Midbrain (tissue), 1 donor: ENCODE measurements around the gene ACACA.
A peak's percentile ranks its signal among the peaks of the same experiment; 100 is the strongest.
"Not testable (repeated sequence)": the region's sequence is repeated elsewhere in the genome, so short reads cannot be mapped to it uniquely, and the experiment has no call there.

Source experiments
- DNase-seq: peaks from one replicate; lab custom pipeline; 2025; lab: John Stamatoyannopoulos, UW

Gene ACACA

DNA sequence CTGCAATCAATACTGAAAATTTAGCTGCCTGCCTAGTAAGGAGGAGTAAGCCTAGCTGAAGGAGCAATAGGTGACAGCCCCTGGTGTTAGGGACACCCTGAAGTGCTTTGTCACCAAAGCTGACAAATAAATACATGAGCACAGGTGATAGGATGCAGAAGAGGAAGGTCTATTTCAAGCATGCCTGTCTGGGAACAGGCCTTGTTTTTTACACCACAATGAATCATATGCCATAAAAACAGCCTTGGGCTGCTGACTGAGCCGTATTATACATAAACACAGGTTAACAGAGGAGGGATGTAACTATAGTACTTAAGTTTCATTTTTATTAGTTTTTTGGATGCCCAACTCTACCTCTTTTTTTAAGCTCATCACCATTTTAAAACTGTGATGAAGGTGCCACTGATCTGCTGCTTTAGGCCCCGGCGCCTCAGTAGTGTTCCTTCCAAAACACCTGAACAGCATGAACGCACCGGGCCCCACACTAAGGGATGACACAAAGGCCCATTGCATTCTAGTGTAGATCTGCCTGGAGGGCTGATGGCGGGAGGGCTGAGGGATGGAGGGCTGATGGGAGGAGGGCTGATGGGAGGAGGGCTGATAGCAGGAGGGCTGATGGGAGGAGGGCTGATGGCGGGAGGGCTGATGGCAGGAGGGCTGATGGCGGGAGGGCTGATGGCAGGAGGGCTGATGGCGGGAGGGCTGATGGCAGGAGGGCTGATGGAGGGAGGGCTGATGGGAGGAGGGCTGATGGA lies 307.5 kb downstream of the ACACA start:
- DNase-seq, result no peak

DNA sequence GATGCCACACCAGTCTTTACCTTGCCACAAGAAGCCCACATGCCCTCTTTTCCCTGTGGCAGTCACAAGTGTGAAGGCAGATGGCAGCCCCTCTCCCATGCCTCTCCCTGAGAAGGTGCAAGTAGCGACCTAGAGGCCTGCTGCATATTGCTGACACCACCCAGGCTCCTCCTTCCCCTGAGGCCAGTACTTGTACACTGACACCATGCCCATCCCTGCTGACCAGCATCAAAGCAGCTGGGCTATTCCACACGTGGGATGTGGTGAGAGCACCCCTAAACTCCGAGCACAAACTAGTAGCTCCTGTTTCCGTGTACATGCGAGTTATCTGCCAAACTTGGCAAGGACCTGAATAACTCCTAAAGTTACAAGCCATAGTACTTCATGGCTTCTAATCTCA lies 308.5 kb downstream of the ACACA start:
- no peak for DNase-seq

DNA sequence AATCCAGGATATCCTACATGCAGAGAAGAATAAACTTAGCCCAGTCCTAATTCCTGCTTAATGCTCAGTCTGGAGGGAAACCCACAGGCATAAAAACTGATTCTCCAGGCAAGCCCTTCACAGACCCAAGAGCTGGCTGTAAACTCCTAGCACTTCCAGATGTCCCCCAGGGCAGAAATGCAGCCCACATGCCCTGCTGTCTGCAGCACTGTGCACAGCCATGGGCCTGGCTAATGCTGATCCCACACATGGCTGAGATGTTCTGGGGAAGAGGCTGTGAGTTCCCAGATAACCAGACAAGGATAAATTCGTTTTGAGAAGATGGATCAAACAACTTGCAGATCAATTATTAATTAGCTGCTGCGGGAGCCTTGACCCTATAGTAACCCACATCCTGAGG lies 309.5 kb downstream of the ACACA start:
- DNase-seq, result no peak

DNA sequence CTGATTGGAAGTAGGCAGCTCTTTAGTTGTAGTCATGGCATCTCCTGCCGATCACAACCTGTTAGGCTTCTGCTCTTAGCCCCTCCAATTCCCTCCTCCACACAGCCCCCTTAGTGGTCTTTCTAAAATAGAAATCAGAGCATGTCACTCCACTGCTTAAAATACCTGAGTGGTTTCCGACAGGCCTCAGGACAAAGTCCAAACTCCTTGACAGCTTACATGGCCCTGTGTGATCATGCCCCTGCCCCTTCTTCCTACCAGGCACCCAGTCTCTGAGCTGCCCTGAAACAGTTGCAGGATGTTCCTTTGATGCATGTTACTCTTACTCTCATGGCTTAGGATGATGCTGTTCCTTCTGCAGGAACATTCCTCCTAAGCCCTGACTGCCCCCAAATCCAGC lies 310.6 kb downstream of the ACACA start:
- no peak for DNase-seq

DNA sequence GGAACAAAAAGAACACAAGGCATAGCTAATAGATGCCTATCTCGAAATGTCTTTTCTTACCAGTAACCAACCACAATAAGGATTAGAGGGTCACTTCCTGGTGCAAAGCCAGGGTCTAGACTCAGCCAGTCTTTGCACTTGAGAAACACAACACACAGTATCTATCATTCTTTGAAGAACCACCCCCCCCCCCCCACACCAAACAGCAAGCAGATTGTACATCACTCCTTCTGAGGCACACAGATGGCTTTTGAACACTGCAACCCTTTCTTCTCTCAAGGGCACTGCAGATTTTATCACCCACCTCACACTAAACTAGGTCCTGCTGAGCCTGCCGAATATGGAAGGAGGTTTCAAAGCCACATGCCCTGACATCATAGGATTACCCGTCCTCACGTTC lies 312.2 kb downstream of the ACACA start:
- DNase-seq, result no peak

DNA sequence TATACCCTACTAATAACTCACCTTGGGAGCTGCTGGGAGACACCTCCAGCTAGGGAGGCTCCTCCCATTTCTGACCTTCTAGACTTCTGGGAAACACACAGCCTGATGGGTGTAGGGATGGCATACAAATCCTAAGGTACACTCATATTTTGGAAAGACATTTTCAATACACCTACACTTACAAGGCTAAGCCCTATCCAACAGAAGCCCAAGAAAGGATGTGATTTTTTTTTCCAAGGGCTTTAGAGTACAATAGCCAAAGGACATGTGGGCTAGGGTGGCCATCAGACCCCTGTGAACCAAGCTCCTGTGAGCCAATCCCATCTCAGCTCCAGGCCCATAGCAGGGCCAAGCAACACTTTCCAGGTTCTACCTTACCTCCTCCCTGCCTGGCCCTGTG lies 313.9 kb downstream of the ACACA start:
- no peak for DNase-seq

DNA sequence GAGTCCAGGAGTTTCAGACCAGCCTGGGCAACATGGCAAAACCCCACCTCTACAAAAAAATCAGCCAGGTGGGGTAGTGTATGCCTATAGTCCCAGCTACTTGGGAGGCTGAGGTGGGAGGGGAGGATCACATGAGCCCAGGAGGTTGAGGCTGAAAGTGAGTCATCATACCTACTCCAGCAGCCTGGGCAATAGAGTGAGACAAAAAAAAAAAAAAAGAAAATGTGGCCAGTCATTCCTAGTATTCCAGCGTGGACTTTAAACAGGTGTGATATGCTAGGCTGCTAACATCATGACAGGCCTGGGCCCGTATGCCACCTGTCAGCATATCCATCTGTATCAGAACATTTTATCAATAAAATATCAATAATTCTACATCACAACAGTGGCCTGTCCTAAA lies 314.6 kb downstream of the ACACA start:
- no peak for DNase-seq

DNA sequence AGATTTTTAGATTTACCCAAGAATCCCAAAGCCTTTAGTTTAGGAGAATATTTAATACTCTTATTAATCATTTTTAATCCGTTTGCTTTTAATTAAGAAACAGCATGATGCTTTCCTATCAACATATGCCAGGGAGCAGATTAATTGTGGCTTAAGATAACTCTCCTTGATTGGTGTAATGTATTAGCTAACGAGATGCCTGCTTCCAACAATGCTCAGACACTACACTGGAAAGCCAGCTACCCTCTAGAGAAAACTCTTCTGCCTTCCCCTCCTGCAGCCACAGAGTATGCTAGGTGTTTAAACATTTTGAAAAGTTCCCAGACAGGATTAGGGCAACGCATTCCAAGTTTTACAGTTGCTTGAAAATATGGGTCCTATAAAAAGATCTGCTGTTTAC lies 315.7 kb downstream of the ACACA start:
- DNase-seq, result no peak

DNA sequence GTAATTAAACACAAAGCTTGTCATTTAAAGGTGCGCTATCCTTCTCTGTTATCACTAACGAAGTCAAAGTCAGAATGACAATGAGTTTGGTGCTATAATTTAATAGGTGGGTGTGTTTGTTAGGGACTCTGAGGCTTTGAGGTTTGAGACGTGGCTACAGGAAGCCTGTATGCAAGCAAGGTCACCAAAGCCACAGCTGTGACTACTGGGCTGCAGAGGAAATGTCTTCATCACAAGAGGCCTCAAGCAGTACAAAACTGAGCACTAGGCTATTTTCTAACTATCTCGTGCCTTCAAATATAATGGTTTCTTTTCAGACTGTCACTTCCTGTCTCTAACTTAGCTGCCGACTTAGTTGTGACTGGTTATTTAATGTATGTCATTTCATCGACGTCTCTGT lies 316.7 kb downstream of the ACACA start:
- DNase-seq, result no peak

DNA sequence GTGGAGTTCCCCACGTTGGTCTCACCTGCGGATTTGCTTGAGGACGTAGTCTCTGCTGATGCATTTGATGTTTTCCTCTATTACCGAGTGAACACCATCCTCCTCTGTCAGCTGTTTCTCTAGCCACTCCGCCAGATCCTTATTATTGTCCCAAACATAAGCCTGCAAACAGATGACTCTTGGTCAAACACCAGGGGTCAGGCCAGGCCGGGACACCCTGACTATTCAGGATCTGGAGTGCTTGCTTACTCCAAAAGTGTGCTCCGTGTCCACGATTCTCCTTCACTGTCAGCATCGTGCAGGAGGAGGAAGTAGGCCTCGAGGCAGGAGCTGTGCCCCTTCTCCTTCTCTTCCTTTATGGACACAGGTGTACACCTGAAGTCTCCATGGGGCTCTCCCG lies 317.7 kb downstream of the ACACA start:
- DNase-seq, result peak; percentile 29

DNA sequence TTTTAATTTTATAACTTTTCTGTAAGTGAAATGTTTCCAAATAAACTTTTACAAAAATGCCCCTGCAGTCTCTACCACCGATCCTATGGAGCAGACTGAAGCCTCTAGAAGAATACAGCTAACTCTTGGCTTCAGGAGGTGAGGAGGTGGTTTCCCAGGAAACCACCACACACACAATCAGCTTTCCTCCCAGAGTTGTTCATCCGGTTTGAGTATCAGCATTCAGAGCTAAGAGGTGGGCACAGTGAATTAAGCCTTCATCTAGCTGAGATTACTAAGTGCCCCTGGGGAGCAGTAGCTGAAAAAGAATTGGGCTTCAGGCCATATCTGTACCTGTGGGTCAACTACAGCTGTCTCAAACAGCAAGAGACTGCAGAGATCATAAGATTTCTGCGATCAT lies 318.2 kb downstream of the ACACA start:
- no peak for DNase-seq

DNA sequence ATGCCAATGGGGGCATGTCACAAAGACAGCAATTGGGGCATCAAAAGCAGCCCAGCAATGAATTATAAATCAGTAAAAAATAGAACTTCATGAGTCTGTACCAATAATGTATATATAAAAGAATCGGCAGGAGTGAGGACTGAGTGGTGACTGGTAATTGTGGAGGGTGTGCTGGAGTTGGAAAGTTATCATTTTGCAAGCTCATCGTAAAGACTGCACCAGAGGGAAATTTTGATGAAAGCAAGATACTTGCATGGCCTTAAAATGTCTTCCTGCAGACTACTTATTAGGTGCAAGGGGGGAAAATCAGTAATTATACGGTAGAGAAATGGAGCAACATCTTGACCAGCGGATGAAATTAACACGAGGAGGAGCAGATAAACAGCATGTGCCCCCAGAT lies 319.0 kb downstream of the ACACA start:
- no peak for DNase-seq

DNA sequence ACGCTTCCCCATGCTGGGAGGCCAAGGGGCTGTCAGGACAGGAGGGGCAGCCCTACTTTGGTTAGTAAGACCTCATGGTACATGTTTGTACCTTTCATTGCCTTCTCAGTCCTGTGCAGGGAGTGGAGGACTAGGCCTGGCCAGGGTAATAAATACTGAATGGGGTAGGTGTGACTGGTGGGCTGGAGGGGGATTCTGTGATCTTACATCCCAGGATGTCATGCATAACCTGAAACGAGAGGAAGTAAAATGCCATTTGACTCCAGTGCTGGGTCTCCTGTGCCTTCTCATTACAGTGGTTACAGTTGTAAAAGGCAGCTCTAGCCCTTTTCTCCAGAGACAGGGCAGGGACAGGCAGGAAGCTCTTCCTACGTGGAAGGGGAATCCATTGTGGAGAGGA lies 319.7 kb downstream of the ACACA start:
- no peak for DNase-seq

DNA sequence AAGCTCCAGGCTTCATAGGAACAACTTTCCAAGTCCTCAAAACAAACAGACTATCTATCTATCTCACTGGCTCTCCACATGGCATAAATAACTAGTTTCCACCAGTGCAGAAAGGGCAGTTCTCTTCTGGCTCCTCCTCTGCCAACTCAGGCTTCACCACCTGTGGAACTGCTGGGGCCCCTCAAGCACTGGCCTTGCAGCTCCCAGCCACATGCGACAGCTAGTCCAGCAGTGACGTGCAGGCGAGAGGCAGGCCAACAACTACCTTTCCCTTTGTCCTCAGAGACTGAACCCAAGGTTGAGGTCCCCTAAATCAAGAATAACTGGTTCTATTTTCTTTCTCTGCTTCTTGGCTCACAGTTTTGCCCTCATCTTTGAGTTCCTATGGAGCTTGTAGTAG lies 320.3 kb downstream of the ACACA start:
- DNase-seq, result no peak

DNA sequence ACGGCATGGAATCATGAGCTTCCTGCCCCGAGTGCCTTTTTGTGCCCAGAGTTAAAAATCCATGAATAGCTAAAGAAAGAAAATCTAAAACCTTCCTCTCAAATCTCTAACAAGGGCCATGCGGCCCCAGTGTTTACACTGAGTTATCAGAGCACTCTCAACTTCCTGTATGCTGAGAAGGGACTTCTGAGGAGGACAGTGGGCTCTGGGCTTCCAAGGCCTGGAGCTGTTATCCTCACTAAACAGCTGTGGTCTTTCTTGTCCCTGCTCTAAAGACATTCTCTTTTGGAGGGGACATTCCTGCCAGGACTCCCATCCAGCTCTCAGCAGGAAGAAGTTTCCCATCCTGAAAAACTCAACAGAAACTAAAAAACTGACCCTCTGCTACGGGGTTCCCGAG lies 322.3 kb downstream of the ACACA start:
- no peak for DNase-seq

DNA sequence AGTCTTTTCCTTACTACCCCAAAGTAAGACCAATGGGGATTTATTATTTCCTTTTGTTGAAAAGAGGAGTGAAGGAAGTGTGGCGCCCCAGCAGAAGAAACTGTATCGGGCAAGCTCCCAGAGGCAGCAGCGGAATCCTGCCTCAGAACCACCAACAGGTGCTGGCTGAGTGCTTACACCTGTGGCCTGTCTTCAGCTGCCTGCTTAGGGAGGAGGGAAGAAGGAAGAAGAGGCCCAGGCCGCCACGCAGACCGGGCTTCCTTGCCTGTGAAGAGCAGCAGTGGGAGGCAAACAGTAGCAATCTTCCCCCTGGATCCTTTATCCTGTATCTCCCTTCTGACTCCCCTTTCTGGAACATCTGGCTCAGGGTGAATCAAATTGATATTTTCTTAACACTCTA lies 323.2 kb downstream of the ACACA start:
- no peak for DNase-seq

DNA sequence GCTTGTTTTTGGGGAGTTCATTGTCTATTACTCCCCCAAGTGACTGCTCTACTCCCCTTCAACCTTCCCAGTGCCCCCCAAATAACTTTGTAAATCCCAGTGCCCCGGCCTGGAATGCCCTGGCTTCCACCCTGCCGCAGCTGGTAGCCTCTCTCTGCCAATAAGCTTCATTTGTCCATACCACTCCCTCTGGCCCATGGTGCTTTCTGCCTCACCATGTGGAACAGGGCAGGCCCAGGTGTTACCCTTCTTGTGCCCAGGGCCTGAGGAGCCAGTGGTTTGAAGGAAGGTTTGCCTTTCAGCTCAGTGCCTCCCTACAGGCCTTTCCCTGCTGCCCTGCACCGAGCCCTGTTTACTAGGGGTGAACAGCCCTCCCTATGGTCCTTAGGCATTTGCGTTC lies 323.7 kb downstream of the ACACA start:
- no peak for DNase-seq

DNA sequence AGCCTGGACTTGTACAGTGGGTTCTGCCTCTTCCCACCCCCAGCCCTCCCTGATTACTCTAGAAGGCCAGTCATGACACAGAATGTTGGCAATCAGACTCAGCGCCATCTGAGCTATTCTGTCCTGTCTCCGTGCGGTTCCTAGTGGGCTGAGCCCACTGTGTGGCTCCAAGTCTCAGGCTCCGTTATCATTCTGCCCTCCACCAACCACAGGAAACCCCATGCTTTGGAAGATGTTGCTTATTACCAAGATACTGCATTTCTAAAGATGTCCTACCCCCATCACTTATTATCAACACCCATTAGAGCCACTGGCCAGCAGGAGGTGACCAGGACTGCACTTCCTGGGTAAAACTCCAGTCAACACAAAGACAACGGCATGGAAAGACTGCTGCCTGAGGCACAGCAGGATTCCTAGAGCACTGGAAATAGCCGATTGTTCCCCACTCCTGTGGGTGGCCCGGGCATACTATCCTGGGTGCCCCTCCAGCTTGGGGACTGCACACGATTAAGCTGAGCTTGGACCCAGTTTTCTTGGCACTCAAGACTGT lies 324.2 kb downstream of the ACACA start:
- DNase-seq, result no peak

DNA sequence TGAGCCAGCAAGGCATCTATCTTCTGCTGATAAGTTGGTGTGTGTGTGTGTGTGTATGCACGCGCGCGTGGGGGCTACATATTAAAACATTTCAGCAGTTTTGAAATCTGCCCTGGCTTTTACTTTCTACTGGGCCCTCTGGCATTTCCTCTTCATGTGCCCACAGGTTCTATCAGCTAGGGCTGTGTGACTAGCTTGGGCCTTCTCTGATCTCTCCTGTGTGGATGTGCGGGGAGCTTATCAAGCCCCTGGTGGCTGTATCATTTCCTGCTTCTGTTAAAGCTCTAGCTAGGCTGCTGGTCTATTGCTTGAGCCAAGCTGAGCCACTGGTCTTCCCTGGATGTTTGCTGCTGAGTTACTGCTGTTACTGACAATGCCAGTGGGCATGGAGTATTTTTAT lies 325.3 kb downstream of the ACACA start:
- DNase-seq, result no peak

DNA sequence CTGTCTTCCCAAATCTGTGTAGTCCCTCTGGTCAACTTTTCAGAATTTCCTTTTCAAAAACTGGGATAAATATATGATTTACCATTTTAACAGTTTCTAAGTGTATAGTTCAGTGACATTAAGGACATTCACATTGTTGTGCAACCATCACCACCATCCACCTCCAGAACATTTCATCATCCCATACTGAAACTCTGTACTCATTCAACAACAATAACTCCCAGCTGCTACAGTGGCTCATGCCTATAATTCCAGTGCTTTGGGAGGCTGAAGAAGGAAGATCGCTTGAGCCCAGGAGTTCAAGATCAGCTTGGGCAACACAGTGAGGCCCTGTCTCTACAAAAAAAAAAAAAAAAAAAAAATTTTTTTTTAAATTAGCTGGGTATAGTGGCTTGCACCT lies 326.9 kb downstream of the ACACA start:
- DNase-seq, result no peak

DNA sequence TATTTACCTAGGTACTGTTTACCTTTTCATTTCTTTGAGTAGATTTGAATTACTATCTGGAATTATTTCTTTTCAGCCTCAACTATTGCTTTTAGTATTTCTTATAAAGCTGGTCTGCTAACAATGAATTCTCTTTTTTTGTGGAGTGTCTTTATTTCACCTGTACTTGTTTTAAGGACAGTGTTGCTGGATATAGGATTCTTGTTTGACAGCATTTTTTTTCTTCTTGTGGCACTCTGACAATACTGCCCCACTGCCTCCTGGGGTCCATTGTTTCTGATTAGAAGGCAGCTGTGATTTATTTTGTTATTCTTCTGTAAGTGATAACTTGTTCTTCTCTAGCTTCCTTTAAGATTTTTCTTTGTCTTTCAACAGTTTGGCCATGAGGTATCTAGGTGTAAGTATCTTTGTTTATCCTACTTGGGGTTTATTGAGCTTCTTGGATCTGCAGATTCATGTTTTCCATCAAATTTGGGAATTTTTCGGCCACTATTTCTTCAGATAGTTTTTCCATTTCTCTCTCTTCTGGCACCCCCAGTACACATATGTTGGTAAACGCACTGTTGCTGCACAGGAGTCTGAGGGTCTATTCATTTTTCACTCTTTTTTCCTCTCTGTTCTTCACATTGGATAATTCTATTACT lies 327.4 kb downstream of the ACACA start:
- no peak for DNase-seq

DNA sequence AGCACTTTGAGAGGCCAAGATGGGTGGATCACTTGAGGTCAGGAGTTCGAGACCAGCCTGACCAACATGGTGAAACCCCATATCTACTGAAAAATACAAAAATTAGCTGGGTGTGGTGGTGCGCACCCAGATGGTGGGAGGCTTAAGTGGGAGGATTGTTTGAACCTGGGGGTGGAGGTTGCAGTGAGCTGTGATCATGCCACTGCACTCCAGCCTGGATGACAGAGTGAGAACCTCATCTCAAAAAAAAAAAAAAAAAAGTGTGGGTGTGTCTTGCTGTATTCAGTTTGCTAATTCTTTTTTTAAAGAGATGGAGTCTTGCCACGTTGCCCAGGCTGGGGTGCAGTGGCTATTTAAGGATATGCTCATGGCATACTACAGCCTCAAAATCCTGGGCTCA lies 333.2 kb downstream of the ACACA start:
- not testable (repeated sequence) for DNase-seq

DNA sequence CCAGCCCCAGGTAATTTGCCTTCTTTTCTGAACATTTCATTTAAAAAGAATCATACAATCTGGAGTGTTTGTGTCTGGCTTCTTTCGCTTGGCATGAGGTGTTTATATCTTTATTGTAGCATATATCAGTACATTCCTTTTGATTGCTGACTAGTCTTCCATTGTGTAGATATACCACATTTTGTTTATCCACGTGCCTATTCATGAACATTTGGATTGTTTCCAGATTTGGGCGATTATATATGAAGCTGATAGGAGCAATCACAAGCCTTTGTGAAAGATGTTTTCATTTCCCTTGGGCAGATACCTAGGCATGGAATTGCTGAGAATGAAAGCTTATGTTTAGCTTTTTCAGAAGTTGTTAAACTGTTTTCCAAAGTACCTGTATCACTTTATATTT lies 337.5 kb downstream of the ACACA start:
- no peak for DNase-seq

DNA sequence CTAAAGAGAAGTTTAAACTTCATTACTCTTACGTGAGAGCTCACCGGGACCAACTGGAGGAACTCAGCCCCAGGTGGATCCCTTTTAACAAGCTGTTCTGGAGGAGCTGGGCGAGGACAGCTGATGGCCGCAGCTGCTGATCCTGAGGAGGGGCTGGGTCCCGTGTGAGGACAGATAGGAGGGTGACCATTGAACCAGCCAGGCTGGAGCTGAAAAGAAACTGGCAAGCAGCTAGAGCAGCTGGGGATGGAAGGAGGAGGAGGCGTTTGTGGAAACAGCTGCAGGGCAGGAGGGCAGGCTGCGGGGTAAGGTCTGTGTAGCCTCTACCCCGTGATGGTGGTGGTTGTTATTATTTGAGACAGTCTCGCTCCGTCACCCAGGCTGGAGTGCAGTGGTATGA lies 338.4 kb downstream of the ACACA start:
- DNase-seq, result no peak
